ENCODE data around the gene EIF3K. TPM values are rescaled to one million over a fixed set of nuclear protein-coding genes. Genes with fewer than 3 reads are reported as not detected.
A peak's percentile ranks its signal among the peaks of the same experiment; 100 is the strongest.

The EIF3K gene
- total RNA-seq, 1 donor from 2014 or later = 261 TPM

- H3K4me3 ChIP-seq = no peak overlapping the region
- DNase-seq (ENCODE audit: low spot score) = no peak
- no peaks in the 10 kb centered on the region for H3K9me3 ChIP-seq (ENCODE audit: low read depth)
- no peak overlapping the region for H2AFZ ChIP-seq (replicated peaks)
- H3K36me3 ChIP-seq = no peaks in the 10 kb centered on the region
- H3K27me3 Mint-ChIP-seq (ENCODE audit: insufficient read depth, low read depth) = peaks cover 2% of the 10 kb centered on the region
- no peak overlapping the region for H3K9ac ChIP-seq
- H3K4me1 Mint-ChIP-seq = peaks cover 4% of the 10 kb centered on the region
- no peak overlapping the region for H3K27ac Mint-ChIP-seq
- no peak overlapping the region for H3K4me2 ChIP-seq
- peaks cover 72% of the 10 kb centered on the region for H4K20me1 ChIP-seq (ENCODE audit: low read depth)
- H3K79me2 ChIP-seq (ENCODE audit: low read depth) = peaks cover 87% of the 10 kb centered on the region
- TF ChIP-seq EZH2phosphoT487 (IDR thresholded peaks at IDR 0.05) (no peak), EZH2 (IDR thresholded peaks at IDR 0.05) (no peak), CTCF (IDR thresholded peaks at IDR 0.05) (no peak)
- peaks cover 24% of the 10 kb centered on the region for H3K36me3 Mint-ChIP-seq
- H3K27me3 ChIP-seq = no peaks in the 10 kb centered on the region
- H3K4me1 ChIP-seq = no peaks in the 10 kb centered on the region
- H3F3A ChIP-seq (ENCODE audit: low read depth) = peaks cover 7% of the 10 kb centered on the region
- no peak overlapping the region for H3K27ac ChIP-seq
- peaks cover 2% of the 10 kb centered on the region for H3K9me3 Mint-ChIP-seq
- H3K4me3 Mint-ChIP-seq = no peak overlapping the region
Observed at GRCh38 chr19:38676878-38677646, 58.1 kb downstream of the EIF3K start.

- Histone ChIP-seq H3K36me3 (no peaks in the 10 kb centered on the region), H3K4me1 (peaks cover 2% of the 10 kb centered on the region), H3K27me3 (no peaks in the 10 kb centered on the region), H3K4me2 (no peak overlapping the region), H3F3A (ENCODE audit: low read depth) (peaks cover 16% of the 10 kb centered on the region), H3K79me2 (ENCODE audit: low read depth) (peaks cover 88% of the 10 kb centered on the region), H3K4me3 (no peak overlapping the region), H2AFZ (replicated peaks) (no peak overlapping the region), H3K9me3 (ENCODE audit: low read depth) (no peaks in the 10 kb centered on the region), H3K9ac (no peak overlapping the region), H3K27ac (no peak overlapping the region), H4K20me1 (ENCODE audit: low read depth) (peaks cover 74% of the 10 kb centered on the region)
- Mint-ChIP-seq H3K9me3 (peaks cover 2% of the 10 kb centered on the region), H3K4me3 (peak overlapping the region; percentile 46), H3K27me3 (ENCODE audit: insufficient read depth, low read depth) (peaks cover 2% of the 10 kb centered on the region), H3K4me1 (peaks cover 14% of the 10 kb centered on the region), H3K36me3 (peaks cover 33% of the 10 kb centered on the region), H3K27ac (peak overlapping the region; percentile 87)
- no peak for DNase-seq (ENCODE audit: low spot score)
- TF ChIP-seq EZH2 (IDR thresholded peaks at IDR 0.05) = no peak
- no peak for TF ChIP-seq EZH2phosphoT487 (IDR thresholded peaks at IDR 0.05)
- no peak for TF ChIP-seq CTCF (IDR thresholded peaks at IDR 0.05)
Observed at GRCh38 chr19:38678217-38678890, 59.4 kb downstream of the EIF3K start.

- H3K9me3 ChIP-seq (ENCODE audit: low read depth) = no peaks in the 10 kb centered on the region
- Mint-ChIP-seq H3K27me3 (ENCODE audit: insufficient read depth, low read depth) (peaks cover 2% of the 10 kb centered on the region), H3K4me3 (no peak overlapping the region), H3K9me3 (peaks cover 2% of the 10 kb centered on the region), H3K36me3 (peaks cover 32% of the 10 kb centered on the region), H3K4me1 (peaks cover 19% of the 10 kb centered on the region), H3K27ac (peak overlapping the region; percentile 87)
- H3K79me2 ChIP-seq (ENCODE audit: low read depth) = peaks cover 91% of the 10 kb centered on the region
- peaks cover 9% of the 10 kb centered on the region for H3K4me1 ChIP-seq
- TF ChIP-seq EZH2phosphoT487 (IDR thresholded peaks at IDR 0.05) = no peak
- no peak for TF ChIP-seq CTCF (IDR thresholded peaks at IDR 0.05)
- TF ChIP-seq EZH2 (IDR thresholded peaks at IDR 0.05) = no peak
- no peaks in the 10 kb centered on the region for H3K36me3 ChIP-seq
- no peaks in the 10 kb centered on the region for H3K27me3 ChIP-seq
- peaks cover 17% of the 10 kb centered on the region for H3F3A ChIP-seq (ENCODE audit: low read depth)
- no peak overlapping the region for H3K4me2 ChIP-seq
- no peak overlapping the region for H2AFZ ChIP-seq (replicated peaks)
- H3K4me3 ChIP-seq = no peak overlapping the region
- no peak for DNase-seq (ENCODE audit: low spot score)
- H4K20me1 ChIP-seq (ENCODE audit: low read depth) = peaks cover 77% of the 10 kb centered on the region
- H3K9ac ChIP-seq = no peak overlapping the region
- no peak overlapping the region for H3K27ac ChIP-seq
Observed at GRCh38 chr19:38678891-38679494, 60.0 kb downstream of the EIF3K start.
